ENCODE results near the gene MUCL3. TPM values are rescaled to one million over a fixed set of nuclear protein-coding genes. Genes with fewer than 3 reads are reported as not detected.
"Not testable (repeated sequence)": the region's sequence is repeated elsewhere in the genome, so short reads cannot be mapped to it uniquely, and the experiment has no call there.

Gene MUCL3
- total RNA-seq, 1 experiment from 2014 or later = not detected

GRCh38 chr6:30901436-30901835 is 39.3 kb upstream of the MUCL3 start:
- no TSS peak for BruUV-seq (replicated peaks)
- ChIA-PET CTCF (no interaction called here), POLR2A (interaction anchor here (1.0 kb wide), 1 partner anchor 58 kb away, joined by 6 read pairs; no protein-coding TSS in a partner anchor)
- H3K27me3 ChIP-seq (replicated peaks; ENCODE audit: control insufficient read depth, insufficient read depth, low read length) = no peaks in the 10 kb centered on the region
- Mint-ChIP-seq H3K27me3 (ENCODE audit: insufficient read depth, unreplicated experiment) (no peaks in the 10 kb centered on the region), H3K4me1 (ENCODE audit: low read depth, unreplicated experiment) (peaks cover 9% of the 10 kb centered on the region), H3K9me3 (ENCODE audit: unreplicated experiment) (no peaks in the 10 kb centered on the region), H3K36me3 (ENCODE audit: insufficient read depth, unreplicated experiment) (peaks cover 15% of the 10 kb centered on the region), H3K4me3 (ENCODE audit: unreplicated experiment) (no peak overlapping the region), H3K27ac (ENCODE audit: unreplicated experiment) (no peak overlapping the region)
- H3K4me3 ChIP-seq (ENCODE audit: low read depth, low read length) = no peak overlapping the region
- no peaks in the 10 kb centered on the region for H3K9me3 ChIP-seq
- H3K4me1 ChIP-seq = no peaks in the 10 kb centered on the region
- no peak for DNase-seq
- intact Hi-C loops (cut with micrococcal nuclease; ENCODE audit: unreplicated experiment) = no loop called here
- peaks cover under 1% of the 10 kb centered on the region; the same call in 1 of the 2 replicates for H3K36me3 ChIP-seq (ENCODE audit: control insufficient read depth, insufficient read depth, low read length)
- TF ChIP-seq, protein P1, sequence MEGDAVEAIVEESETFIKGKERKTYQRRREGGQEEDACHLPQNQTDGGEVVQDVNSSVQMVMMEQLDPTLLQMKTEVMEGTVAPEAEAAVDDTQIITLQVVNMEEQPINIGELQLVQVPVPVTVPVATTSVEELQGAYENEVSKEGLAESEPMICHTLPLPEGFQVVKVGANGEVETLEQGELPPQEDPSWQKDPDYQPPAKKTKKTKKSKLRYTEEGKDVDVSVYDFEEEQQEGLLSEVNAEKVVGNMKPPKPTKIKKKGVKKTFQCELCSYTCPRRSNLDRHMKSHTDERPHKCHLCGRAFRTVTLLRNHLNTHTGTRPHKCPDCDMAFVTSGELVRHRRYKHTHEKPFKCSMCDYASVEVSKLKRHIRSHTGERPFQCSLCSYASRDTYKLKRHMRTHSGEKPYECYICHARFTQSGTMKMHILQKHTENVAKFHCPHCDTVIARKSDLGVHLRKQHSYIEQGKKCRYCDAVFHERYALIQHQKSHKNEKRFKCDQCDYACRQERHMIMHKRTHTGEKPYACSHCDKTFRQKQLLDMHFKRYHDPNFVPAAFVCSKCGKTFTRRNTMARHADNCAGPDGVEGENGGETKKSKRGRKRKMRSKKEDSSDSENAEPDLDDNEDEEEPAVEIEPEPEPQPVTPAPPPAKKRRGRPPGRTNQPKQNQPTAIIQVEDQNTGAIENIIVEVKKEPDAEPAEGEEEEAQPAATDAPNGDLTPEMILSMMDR (IDR thresholded peaks at IDR 0.05; ENCODE audit: insufficient read depth in 1 of 2, low read depth in 1 of 2, low read length in 1 of 2, severe bottlenecking in 1 of 2, unreplicated experiment in 1 of 2) = no peak

- intact Hi-C loops (cut with micrococcal nuclease; ENCODE audit: unreplicated experiment); H3K9me3 ChIP-seq; DNase-seq; H3K4me1 ChIP-seq; H3K4me3 ChIP-seq (ENCODE audit: low read depth, low read length); H3K27me3 ChIP-seq (replicated peaks; ENCODE audit: control insufficient read depth, insufficient read depth, low read length); H3K4me1 Mint-ChIP-seq (ENCODE audit: low read depth, unreplicated experiment); H3K27ac Mint-ChIP-seq (ENCODE audit: unreplicated experiment); H3K36me3 ChIP-seq (ENCODE audit: control insufficient read depth, insufficient read depth, low read length); H3K9me3 Mint-ChIP-seq (ENCODE audit: unreplicated experiment); H3K4me3 Mint-ChIP-seq (ENCODE audit: unreplicated experiment); BruUV-seq (replicated peaks); H3K27me3 Mint-ChIP-seq (ENCODE audit: insufficient read depth, unreplicated experiment): not testable (repeated sequence)
- ChIA-PET POLR2A (interaction anchor here (0.6 to 1.0 kb wide), 2 partner anchors 11 to 58 kb away, joined by 3 to 6 read pairs; no protein-coding TSS in a partner anchor), CTCF (interaction anchor here (0.6 kb wide), 1 partner anchor 178 kb away, joined by 3 read pairs; no protein-coding TSS in a partner anchor)
- H3K36me3 Mint-ChIP-seq (ENCODE audit: insufficient read depth, unreplicated experiment) = peaks cover 15% of the 10 kb centered on the region
Measured at GRCh38 chr6:30902196-30902595, 38.6 kb upstream of the MUCL3 start.

- no peak overlapping the region for H3K27ac Mint-ChIP-seq (ENCODE audit: unreplicated experiment)
- Histone ChIP-seq H3K4me1 (peaks cover 4% of the 10 kb centered on the region; the same call in 1 of the 2 replicates), H3K27me3 (replicated peaks; ENCODE audit: control insufficient read depth, insufficient read depth, low read length) (no peaks in the 10 kb centered on the region), H3K9me3 (no peaks in the 10 kb centered on the region), H3K36me3 (ENCODE audit: control insufficient read depth, insufficient read depth, low read length) (no peaks in the 10 kb centered on the region; the same call in 1 of the 2 replicates), H3K4me3 (ENCODE audit: low read depth, low read length) (no peak overlapping the region)
- BruUV-seq (replicated peaks) = no TSS peak
- no peaks in the 10 kb centered on the region for H3K27me3 Mint-ChIP-seq (ENCODE audit: insufficient read depth, unreplicated experiment)
- H3K4me1 Mint-ChIP-seq (ENCODE audit: low read depth, unreplicated experiment) = peaks cover 9% of the 10 kb centered on the region
- intact Hi-C loops (cut with micrococcal nuclease; ENCODE audit: unreplicated experiment) = no loop called here
- H3K9me3 Mint-ChIP-seq (ENCODE audit: unreplicated experiment) = no peaks in the 10 kb centered on the region
- peaks cover 15% of the 10 kb centered on the region for H3K36me3 Mint-ChIP-seq (ENCODE audit: insufficient read depth, unreplicated experiment)
- H3K4me3 Mint-ChIP-seq (ENCODE audit: unreplicated experiment) = no peak overlapping the region
- CTCF ChIA-PET = interaction anchor here (0.6 kb wide), 1 partner anchor 62 kb away, joined by 4 read pairs; no protein-coding TSS in a partner anchor
- POLR2A ChIA-PET = no interaction called here
- TF ChIP-seq, protein P1 (IDR thresholded peaks at IDR 0.05; ENCODE audit: insufficient read depth in 1 of 2, low read depth in 1 of 2, low read length in 1 of 2, severe bottlenecking in 1 of 2, unreplicated experiment in 1 of 2) = no peak
- DNase-seq = no peak
Measured at GRCh38 chr6:30902709-30903108, 38.1 kb upstream of the MUCL3 start.

All from Caco-2 (cell line).